Stimulated activated CD4-positive, alpha-beta T cell treated with anti-CD3 and anti-CD28 coated beads, Interleukin-12 subunit alpha, Interleukin-12 subunit beta, amount 100 ng/mL, for 24 hours (primary cell): Measurements from ENCODE around the gene ST8SIA3.
"Not testable (repeated sequence)": the region's sequence is repeated elsewhere in the genome, so short reads cannot be mapped to it uniquely, and the experiment has no call there.

ENCODE experiments used
- DNase-seq, 2 experiments: peaks; one replicate each; pipeline ENCODE4 v3.0.0-alpha.2; 2020; ENCODE audit warnings: low read depth in 2 of 2

The ST8SIA3 gene

GRCh38 chr18:57364460-57364859, 12.1 kb downstream of the ST8SIA3 start:
- no peak for DNase-seq

DNA sequence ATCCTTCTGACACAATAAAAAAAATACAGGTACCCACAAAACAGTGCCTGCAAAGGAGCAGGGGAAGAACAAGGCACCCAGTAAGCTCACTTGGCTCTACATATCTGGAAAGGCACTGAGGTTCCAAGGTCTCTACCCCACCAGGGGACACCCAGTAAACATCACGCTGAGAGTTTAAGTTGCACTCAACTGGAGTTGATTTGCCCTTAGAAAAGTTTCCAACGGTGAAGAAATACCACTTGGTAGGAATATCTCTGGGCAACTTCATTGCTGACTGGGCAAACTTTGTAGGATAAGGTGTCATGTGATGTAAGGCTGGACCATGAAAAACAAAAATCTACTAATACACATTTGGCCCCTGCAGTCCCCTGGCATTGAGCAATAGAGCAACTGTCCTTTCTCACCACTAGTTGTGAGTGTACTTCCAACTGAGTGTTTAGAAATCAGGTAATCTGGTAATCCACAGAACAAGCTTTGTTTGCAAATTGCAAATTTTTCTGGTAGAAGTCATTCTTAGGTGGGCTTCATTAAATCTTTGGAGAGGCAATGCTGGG, 14.2 kb downstream of the ST8SIA3 start:
- DNase-seq: no peak

GRCh38 chr18:57372444-57372843, 20.1 kb downstream of the ST8SIA3 start:
- no peak for DNase-seq

- DNase-seq: no peak
These were observed 20.7 kb downstream of the ST8SIA3 start for GRCh38 chr18:57373017-57373416.

GRCh38 chr18:57376503-57376902, 24.1 kb downstream of the ST8SIA3 start:
- no peak for DNase-seq

- DNase-seq: no peak
These were observed 36.9 kb downstream of the ST8SIA3 start for GRCh38 chr18:57389271-57389670.

- no peak for DNase-seq
These were observed 37.7 kb downstream of the ST8SIA3 start for GRCh38 chr18:57390044-57390443.

- not testable (repeated sequence) for DNase-seq
These were observed 42.4 kb downstream of the ST8SIA3 start for GRCh38 chr18:57394749-57395148.

GRCh38 chr18:57396831-57397230, 44.5 kb downstream of the ST8SIA3 start:
- not testable (repeated sequence) for DNase-seq

DNA sequence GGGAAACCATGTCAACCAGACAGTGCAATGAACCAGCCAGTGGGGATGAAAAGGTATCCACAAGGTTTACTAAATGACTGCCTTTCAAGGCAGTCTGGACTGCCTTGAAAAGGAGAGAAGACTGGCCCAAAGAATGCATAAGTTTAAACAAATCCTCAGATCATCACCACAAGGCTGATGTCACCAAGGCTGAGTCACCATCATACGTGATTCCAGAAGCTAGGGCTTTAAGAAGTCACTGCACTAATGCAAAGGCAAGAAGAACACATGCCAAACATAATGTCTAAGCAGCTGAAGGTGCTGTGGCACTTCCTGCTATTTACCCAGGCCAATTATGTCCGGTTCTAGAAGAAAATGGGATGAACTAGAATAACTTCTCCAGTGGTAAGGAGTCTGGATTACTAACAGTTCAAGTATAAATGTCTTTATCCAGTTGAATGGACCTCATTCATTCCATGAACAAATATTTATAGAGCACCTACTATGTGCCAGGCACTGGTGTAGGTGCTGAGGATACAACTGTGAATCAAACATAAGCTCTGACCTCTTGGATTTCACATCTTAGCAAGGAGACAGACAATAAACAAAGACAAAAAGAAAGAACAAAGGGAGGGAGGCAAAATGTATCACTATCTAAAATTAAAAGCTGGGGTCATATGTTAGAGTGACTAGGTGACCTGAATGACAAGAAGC, 45.2 kb downstream of the ST8SIA3 start:
- no peak for DNase-seq

GRCh38 chr18:57404345-57404744, 52.0 kb downstream of the ST8SIA3 start:
- no peak for DNase-seq

DNA sequence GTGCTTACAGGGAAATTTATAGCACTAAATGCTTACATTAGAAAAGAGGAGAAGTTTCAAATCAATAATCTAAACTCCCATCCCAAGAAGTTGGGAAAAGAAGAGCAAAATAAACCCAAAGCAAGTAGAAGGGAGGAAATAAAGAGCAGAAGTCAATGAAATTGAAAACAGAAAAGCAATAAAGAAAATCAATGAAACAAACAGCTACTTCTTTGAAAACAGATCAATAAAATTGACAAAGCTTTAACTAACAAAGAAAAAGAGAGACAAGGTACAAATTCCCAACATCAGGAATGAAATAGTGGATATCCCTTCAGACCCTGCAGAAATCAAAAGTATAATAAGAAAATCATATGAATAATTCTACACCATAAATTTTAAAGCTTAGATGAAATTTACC, 57.3 kb downstream of the ST8SIA3 start:
- no peak for DNase-seq

DNA sequence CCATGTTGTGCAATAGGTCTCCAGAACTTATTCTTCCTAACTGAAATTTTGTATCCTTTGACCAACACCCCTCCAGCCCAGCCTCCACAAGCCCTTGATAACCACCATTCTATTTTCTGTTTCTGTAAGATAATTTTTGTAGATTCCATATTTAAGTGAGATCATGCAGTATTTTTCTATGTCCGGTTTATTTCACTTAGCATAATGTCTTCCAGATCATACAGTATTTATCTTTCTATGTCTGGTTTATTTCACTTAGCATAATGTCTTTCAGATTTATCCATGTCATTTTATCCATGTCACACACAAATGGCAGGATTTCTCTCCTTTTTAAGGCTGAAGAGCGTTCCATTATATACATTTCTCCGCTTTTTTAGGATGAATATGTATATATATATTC, 58.4 kb downstream of the ST8SIA3 start:
- no peak for DNase-seq

DNA sequence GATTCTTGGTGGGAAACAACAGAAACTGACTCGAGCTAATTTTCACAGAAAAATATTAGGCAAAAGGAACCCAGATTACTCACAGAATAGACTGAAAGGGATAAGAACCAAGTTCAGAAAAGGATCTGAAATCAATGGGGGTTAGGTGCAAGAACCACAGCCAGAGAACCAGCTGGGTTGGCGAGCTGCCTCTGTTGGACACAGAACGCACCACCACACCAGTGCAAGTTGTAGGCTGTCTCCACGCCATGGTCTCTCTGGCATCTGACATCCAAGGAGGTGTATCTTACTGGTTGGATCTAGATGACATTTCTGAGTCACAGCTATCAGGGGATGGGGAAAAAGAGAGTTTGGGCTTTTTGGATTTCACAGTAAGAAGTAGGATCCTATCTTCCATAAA, 64.2 kb downstream of the ST8SIA3 start:
- no peak for DNase-seq
